A204.1 (cell line): Measurements from ENCODE around the gene VPS25.
"Not testable (repeated sequence)": the region's sequence is repeated elsewhere in the genome, so short reads cannot be mapped to it uniquely, and the experiment has no call there.

Experiments used
- FAIRE-seq: peaks from 2 replicates; lab custom pipeline; 2012; peaks lifted over from hg19 to GRCh38; lab: Jason Lieb, UNC

VPS25 gene

GRCh38 chr17:42773290-42774035 is at the start of gene VPS25:
VPS25 (plus strand) TSS chr17:42773449; CDS start chr17:42773476, 27 bp downstream.
- no peak for FAIRE-seq

DNA sequence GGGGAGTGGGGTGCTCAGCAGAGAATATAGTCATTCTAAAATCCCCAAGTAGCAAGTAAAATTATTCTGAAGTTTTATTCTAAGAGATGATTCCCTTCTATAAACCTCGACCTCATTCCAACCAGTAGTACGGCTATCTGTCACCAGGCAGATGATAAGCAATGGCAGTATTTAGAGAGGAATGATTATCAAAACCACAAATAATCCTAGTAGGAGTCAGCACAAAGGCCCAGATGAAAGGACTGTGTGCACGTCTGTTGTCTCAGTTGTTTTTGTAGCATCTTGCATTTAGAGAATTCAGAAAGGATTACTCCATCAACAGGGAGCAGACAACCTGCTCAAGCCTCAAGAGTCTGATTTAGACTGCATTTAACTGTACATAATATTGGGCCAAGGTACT is 49.6 kb upstream of the VPS25 start:
- FAIRE-seq, result no peak

DNA sequence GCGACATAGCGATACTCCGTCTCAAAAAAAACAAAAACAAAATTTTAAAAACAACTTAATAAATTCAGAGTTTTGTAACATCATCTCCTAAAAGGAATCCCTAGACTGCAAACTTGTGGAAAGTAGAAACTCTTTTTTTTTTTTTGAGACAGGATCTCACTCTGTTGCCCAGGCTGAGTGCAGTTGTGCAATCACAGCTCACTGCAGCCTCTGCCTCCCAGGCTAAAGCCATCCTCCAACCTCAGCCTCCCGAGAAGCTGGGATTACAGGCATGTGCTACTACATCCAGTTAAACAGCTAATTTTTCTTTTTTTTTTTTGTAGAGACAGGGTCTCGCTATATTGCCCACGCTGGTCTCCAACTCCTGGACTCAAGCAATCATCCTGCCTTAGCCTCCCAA is 48.1 kb upstream of the VPS25 start:
- no peak for FAIRE-seq

DNA sequence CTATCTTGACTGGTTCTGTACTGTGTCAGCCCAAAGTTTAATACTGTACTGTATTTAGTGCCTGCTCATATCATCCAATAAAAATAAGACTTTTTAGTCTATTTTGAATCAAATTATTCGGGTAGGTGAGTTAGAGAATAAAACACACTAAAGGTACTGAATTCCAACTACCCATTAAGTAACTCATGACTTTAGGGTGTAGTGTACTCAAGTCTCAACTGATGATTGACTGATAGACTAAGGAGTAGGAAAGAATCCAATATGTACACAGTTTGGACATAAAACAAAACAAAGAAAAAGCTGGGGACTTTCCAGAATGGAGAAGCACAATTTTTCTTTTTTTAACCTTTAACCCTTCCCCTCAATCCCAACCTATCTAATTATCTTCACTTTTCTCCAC is 32.5 kb upstream of the VPS25 start:
- FAIRE-seq, result no peak

DNA sequence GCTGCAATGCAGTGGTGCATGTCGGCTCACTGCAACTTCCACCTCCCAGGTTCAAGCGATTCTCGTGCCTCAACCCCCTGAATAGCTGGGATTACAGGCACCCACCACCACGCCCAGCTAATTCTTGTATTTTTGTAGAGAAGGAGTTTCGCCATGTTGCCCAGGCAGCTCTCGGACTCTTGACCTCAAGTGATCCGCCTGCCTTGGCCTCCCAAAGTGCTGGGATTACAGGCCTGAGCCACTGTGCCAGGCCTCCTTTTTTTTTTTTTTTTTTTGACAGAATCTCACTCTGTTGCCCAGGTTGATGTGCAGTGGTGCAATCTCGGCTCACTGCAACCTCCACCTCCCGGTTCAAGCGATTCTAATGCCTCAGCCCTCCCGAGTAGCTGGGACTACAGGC is 30.3 kb upstream of the VPS25 start:
- not testable (repeated sequence) for FAIRE-seq

- FAIRE-seq, result no peak
Observed at GRCh38 chr17:42743595-42744282, 29.5 kb upstream of the VPS25 start.

DNA sequence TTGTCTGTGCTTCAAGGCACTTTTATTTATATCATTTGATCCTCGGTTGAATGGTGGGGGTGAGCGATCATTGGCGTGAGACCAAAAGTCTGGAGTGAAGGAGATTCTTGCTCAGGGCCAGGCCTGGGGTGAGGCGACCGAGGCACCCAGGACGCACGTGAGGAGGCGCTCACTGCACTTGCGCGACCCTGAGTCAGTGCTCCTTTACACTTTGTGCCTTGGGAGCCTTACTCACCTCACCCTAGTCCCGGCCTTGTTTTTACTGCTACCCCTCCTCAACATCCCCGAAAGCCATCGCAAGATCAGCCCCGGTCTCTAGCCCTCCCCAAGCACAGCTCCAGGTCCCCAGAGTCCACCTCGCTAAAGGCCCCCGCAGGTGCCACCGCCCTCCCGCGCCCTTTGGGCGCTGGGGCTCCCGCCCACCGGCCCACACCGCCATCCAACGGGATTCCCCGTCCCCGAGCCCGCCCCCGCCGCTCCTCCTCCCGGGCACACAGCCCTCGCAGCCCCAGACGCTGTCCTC is 28.9 kb upstream of the VPS25 start:
- no peak for FAIRE-seq

DNA sequence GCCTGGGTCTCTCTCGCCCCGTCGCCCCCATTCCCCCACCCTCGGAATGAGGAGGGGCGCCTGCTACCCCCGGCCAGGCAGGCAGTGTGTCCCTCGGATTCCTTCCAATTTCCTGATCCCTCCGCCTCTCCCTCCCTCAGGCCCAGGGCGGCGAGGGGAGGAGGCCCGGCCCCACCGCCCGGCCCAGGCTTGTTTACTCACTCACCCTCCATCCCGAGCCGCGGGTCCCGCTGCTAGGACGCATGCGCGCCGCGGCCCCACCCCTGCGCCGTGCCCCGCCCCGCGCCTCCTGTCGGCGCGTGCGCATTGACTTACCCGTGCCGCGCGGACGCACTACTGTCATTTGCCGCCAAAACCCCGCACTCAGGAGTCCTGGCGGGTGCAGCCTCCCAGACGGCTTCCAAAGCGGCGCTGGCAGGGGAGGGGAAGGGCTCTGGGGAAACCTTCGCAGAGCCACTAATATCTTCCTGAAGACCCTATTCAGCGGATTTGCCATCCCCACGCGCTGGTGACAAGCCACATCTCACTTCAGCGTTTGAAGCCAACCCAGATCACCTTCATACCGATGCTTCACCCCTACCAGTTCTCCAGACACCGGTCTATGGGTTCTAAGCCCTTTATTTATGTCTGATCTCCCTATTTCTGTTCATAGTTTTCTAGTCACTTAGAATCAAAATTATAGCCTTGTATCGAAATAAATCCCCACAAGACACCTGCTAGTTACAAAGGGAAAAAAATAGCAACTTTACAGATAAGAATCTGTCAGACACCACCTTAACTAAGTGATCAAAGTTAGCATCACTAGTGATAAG is 28.2 kb upstream of the VPS25 start, which contains the start of gene EZH1:
TSS of gene EZH1 (minus strand) at position 235 of the 812 bp plus-strand sequence. CDS start 16,099 bp downstream, outside the sequence.
- FAIRE-seq, result no peak

DNA sequence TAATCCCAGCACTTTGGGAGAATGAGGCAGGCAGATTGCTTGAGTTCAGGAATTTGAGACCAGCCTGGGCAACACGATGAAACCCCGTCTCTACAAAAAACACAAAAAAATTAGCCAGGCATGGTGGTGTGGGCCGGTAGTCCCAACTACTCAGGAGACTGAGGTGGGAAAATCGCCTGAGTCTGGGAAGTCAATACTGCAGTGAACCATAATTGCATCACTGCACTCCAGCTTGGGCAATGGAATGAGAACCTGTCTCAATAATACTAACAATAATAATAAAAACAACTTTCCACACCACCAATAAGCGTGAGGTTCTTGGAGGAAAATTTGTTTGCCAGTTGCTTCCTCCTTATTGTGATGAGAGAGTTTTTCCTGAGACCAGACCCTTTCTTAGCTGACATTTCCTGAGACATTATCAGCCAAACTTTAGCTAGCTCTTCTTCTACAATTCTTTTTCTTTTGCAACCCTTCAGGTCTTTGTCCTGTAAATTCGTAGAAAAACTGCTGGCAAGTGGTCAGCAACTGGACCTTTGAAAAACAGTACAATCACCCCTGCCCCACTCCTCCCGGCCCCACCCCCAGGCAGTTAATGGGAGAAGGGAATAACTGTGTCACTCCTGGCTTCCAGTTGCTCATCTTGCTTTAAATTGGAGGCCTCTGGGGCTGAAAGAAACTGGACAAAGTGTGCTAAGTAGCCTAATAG is 24.9 kb upstream of the VPS25 start:
- FAIRE-seq, result no peak

DNA sequence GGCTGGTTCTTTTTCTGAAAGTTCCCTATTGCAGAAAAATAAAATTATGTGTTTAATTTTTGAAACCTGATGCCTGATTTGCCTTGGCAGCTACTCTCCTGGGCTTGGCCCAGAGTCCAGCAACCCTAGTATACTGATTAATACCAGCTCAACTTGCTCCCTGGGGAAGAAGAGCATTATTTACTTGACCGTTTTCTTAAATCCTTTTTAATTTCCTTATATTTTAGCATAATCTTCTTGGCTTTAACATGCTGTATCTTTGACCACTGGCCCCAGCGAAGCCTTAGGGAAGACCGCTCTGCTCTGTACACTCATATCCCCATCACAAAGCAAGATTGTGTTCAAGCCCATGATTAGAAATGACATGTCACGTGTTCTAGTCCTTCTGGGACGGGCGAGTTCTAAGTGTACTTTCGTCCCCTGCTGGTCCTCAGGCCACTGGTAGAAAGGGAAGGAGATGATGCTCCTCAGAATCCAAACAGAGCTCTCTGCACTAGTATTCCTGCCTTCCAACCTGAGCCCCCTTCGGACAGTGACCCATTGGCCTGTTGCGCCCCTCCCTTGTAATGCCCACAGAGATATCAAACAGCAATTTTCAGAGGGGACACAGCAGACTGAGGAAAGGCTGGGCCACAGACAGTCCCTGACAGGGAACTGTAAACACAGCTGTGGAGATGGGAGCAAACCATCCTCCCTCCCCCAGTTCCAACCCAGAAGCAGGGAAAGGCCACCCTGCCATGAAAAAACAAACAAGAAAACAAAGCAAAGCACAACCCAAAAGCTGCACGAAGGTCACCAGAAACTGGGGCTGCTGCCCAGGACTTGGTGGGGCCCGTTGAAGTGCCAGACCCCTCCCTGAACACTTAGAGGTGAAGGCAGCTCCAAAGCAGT is 24.1 kb upstream of the VPS25 start:
- no peak for FAIRE-seq

DNA sequence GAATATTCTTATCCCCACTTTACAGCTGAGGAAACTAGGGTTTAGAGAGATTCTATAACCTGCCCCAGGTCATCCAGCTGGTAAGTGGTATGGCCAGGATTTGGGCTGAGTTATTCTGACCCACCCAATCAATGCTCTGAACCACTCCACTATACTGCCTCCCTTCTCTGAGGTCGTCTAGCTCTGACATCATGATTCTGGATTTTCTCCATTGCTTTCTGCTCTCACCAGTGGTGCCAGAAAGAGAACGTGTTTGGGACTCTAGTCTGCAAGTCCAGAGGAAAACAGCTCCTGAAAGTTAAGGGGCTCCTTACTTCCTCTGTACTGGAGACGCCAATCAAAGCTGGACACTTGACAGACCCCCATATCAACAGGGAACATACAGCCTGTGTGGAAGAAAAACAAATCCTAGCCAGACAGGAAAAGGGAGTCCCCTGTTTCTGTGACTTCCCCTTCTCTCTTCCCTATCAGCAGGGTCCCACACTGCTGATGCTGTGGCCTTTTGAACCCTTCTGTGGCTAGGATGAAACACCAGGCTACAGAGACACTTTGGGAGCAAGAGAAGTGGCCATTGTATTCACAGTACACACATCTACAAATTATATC is 22.4 kb upstream of the VPS25 start:
- no peak for FAIRE-seq

GRCh38 chr17:42751628-42752027 is 21.6 kb upstream of the VPS25 start:
- FAIRE-seq, result no peak

DNA sequence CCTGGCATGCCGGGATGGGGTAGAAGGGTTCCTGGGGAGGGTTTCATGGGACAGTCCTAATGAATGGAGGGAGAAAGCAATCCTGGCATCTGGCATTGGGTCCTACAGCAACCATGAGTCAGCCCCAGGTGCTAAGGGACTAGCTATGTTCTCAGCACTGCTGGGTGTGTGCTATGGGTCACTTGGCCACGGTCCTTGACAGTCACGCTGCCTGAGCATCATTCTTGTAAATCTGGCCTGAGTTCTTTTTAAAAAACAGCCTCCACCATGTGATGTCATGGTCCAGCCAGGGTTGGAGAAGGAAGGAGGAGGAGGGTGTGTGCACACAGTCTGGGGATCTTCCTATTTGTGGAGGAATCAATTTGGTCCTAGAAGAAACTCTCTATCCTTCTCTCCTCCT is 18.5 kb upstream of the VPS25 start:
- no peak for FAIRE-seq

DNA sequence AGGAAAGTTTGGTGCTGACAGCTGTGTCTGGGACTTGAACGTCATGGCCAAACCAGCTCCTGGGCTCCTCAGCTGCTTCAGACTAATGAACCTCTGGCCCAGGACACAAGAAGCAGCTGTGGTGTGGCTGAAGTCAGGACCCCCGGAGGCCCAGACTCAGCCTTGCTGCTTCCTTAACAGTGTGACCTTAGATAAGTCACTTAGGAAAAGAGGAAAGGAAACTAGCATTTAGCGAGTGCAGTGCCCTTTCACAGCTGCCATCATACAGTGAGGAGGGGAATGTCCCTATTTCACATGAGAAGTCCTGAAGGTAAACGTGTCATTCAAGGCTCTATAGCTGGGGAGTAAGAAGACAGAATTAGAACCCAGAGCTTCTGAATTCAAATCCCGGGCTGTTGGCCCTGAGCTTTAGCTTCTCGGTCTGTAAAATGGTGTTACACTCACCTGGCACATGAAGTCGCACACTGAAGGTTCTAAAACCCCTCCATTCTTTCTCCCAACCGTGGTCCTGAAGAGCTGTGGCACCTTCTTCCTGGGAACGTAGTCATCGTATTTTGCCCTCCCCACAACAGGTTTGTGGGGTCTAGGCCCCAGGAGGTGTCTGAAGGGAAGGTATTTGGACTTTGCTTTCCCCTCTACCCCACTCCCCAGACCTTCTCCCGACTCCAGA is 13.1 kb upstream of the VPS25 start:
- no peak for FAIRE-seq

DNA sequence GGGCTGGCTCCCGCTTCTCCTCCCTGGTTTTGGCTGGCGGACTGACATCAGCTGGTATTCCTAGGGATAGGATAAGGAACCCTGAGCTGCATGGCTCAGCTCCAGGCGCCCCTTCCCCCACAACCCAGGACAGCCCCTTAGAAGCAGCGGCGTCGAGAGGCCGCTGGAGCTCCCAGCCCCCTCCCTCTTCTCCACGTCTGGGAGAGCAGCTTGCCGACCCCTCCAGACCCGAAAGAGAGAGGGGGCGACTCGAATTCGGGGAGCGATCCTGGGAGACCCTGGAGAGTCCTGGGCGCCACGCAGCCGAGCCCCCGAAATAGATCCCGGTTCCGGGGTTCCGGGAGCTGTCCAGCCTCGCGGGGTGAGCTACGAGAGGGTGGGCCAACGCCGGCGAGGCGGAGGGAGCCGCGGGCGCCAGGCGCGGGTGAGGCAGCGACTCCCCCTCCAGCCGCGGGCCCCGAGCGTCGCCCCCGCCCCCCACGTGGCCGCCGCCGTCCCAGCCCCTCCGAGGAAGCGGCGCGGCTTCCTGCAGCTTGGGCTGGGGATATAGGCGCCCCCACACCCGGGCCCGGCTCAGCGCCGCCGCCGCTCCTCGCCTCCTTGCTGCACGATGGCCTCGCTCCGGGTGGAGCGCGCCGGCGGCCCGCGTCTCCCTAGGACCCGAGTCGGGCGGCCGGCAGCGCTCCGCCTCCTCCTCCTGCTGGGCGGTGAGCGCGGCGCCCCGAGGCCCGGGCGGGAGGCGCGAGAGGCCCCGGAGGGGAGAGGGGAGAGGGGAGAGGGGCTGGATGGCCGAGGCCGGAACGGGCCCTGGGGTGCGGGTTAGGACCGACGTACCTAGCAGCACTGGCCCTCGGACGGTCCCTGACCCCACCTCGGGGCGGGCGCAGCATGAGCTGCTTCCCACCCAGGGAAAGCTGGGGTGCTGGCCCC is 12.3 kb upstream of the VPS25 start, which contains the start of gene RAMP2:
TSS of gene RAMP2 (plus strand) at position 576 of the 930 bp plus-strand sequence. CDS start at position 611, 35 bp downstream.
- FAIRE-seq, result no peak

DNA sequence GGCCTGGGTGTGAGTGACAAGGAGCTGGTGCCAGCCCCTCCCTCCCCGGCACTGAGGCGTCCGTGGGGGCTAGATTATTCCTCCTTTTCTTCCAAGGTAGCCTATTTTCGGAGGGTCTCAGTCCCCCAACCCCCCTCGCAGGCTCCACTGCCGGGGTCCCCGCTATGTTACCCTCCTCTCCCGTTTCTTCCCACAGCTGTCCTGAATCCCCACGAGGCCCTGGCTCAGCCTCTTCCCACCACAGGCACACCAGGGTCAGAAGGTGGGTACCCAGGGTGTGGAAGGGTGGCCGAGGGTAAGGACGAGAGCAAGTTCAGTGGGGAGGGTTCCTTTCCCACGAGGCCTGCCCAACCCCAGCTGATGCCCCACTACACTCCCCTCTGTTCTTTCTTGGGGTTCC is 11.6 kb upstream of the VPS25 start:
- FAIRE-seq, result no peak

GRCh38 chr17:42766124-42766523 is 7.1 kb upstream of the VPS25 start:
- no peak for FAIRE-seq

GRCh38 chr17:42767512-42767911 is 5.7 kb upstream of the VPS25 start:
- no peak for FAIRE-seq

DNA sequence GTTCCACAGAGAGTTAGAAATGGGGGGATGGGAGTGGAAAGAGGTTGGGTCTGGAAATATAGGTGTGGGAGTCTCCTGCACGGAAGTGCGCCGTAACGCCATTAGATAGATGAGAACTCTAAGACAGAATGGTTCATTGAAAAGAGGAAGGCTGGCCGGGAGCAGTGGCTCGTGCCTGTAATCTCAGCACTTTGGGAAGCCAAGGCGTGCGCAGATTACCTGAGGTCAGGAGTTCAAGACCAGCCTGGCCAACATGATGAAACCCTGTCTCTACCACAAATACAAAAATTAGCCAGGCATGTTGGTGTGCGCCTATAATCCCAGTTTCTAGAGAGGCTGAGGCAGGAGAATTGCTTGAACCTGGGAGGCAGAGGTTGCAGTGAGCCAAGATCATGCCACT is 5.2 kb upstream of the VPS25 start:
- FAIRE-seq, result not testable (repeated sequence)
